Occipital lobe (tissue), 2 donors: ENCODE data around the gene POLR2A. TPM values are rescaled to one million over a fixed set of nuclear protein-coding genes. Genes with fewer than 3 reads are reported as not detected.

Experiments used
- small RNA-seq: library from RNA; depleted of rRNA; stranded (forward); fragments of <200 nt; gene quantifications from one replicate; pipeline ENCODE3, GENCODE V24; 2014
- total RNA-seq: library from RNA; depleted of rRNA; stranded (reverse); fragments of >200 nt; gene quantifications from one replicate; pipeline ENCODE4 v1.2.3, GENCODE V29; 2014

POLR2A gene
- total RNA-seq, 1 donor from 2014 or later = 54.6 TPM

Small RNAs within 50 kb of the gene (small RNA-seq; reads per million reads assigned to genes)
- not detected for gene RF00019

Other genes with a start within 250 kb of the POLR2A start
- 49.1 TPM for gene DVL2, start 249.8 kb upstream of the POLR2A start, total RNA-seq
- 33.7 TPM for gene PHF23, start 244.9 kb upstream of the POLR2A start, total RNA-seq
- gene GABARAP, start 241.9 kb upstream of the POLR2A start, total RNA-seq = 93.3 TPM
- gene CTDNEP1, start 232.6 kb upstream of the POLR2A start, total RNA-seq = 26.5 TPM
- gene ELP5, start 232.2 kb upstream of the POLR2A start, total RNA-seq = 25.4 TPM
- 0.16 TPM for gene CLDN7, start 221.9 kb upstream of the POLR2A start, total RNA-seq
- gene SLC2A4, start 202.6 kb upstream of the POLR2A start, total RNA-seq = 0.16 TPM
- gene YBX2, start 189.7 kb upstream of the POLR2A start, total RNA-seq = 2.7 TPM
- gene EIF5A, start 176.7 kb upstream of the POLR2A start, total RNA-seq = 156 TPM
- gene GPS2, start 169.0 kb upstream of the POLR2A start, total RNA-seq = 29.5 TPM
- 46.6 TPM for gene NEURL4, start 155.0 kb upstream of the POLR2A start, total RNA-seq
- not detected for gene ACAP1, start 147.8 kb upstream of the POLR2A start, total RNA-seq
- 3.9 TPM for gene KCTD11, start 132.2 kb upstream of the POLR2A start, total RNA-seq
- not detected for gene TMEM95, start 129.2 kb upstream of the POLR2A start, total RNA-seq
- gene TNK1, start 103.3 kb upstream of the POLR2A start, total RNA-seq = 0.94 TPM
- 10.0 TPM for gene PLSCR3, start 89.8 kb upstream of the POLR2A start, total RNA-seq
- 55.2 TPM for gene TMEM256, start 80.3 kb upstream of the POLR2A start, total RNA-seq
- 9.2 TPM for gene NLGN2, start 76.5 kb upstream of the POLR2A start, total RNA-seq
- gene SPEM1, start 64.0 kb upstream of the POLR2A start, total RNA-seq = not detected
- gene SPEM2, start 58.8 kb upstream of the POLR2A start, total RNA-seq = not detected
- not detected for gene SPEM3, start 55.5 kb upstream of the POLR2A start, total RNA-seq
- gene TMEM102, start 48.9 kb upstream of the POLR2A start, total RNA-seq = 3.7 TPM
- gene FGF11, start 44.9 kb upstream of the POLR2A start, total RNA-seq = 18.2 TPM
- gene CHRNB1, start 39.3 kb upstream of the POLR2A start, total RNA-seq = 17.2 TPM
- gene ZBTB4, start 4.7 kb upstream of the POLR2A start, total RNA-seq = 17.6 TPM
- not detected for gene SLC35G6, start 2.9 kb upstream of the POLR2A start, total RNA-seq
- gene TNFSF12, start 64.7 kb downstream of the POLR2A start, total RNA-seq = 3.3 TPM
- 0.31 TPM for gene TNFSF13, start 74.4 kb downstream of the POLR2A start, total RNA-seq
- gene SENP3, start 77.6 kb downstream of the POLR2A start, total RNA-seq = 84.8 TPM
- 0.62 TPM for gene CD68, start 95.3 kb downstream of the POLR2A start, total RNA-seq
- 34.8 TPM for gene MPDU1, start 99.5 kb downstream of the POLR2A start, total RNA-seq
- gene SOX15, start 105.7 kb downstream of the POLR2A start, total RNA-seq = 0.47 TPM
- gene FXR2, start 130.5 kb downstream of the POLR2A start, total RNA-seq = 51.9 TPM
- gene SAT2, start 143.5 kb downstream of the POLR2A start, total RNA-seq = 32.8 TPM
- gene SHBG, start 145.8 kb downstream of the POLR2A start, total RNA-seq = not detected
- 5.0 TPM for gene ATP1B2, start 166.6 kb downstream of the POLR2A start, total RNA-seq
- gene TP53, start 203.1 kb downstream of the POLR2A start, total RNA-seq = 9.4 TPM
- gene WRAP53, start 204.1 kb downstream of the POLR2A start, total RNA-seq = 9.5 TPM
- 13.7 TPM for gene EFNB3, start 220.8 kb downstream of the POLR2A start, total RNA-seq
- 0.62 TPM for gene DNAH2, start 233.4 kb downstream of the POLR2A start, total RNA-seq